ENCODE measurements around the gene CSTF1.
"Not testable (repeated sequence)": the region's sequence is repeated elsewhere in the genome, so short reads cannot be mapped to it uniquely, and the experiment has no call there.

The CSTF1 gene

GRCh38 chr20:56411287-56411686, 18.8 kb downstream of the CSTF1 start:
- not testable (repeated sequence) for DNase-seq

- no peak for DNase-seq
Measured at GRCh38 chr20:56411759-56412472, 19.5 kb downstream of the CSTF1 start, which contains the start of gene CASS4. Gene CASS4 (plus strand): TSS chr20:56412260. CDS start chr20:56412459, 199 bp downstream.

- DNase-seq, result no peak
Measured at GRCh38 chr20:56412473-56412790, 20.0 kb downstream of the CSTF1 start.

- DNase-seq, result no peak
Measured at GRCh38 chr20:56412949-56413348, 20.5 kb downstream of the CSTF1 start.

GRCh38 chr20:56414842-56415765, 22.7 kb downstream of the CSTF1 start:
- DNase-seq, result no peak

GRCh38 chr20:56417402-56417801, 25.0 kb downstream of the CSTF1 start:
- DNase-seq, result no peak

- DNase-seq, result no peak
Measured at GRCh38 chr20:56417911-56418310, 25.5 kb downstream of the CSTF1 start.

GRCh38 chr20:56418385-56418861, 26.0 kb downstream of the CSTF1 start:
- DNase-seq, result no peak

- no peak for DNase-seq
Measured at GRCh38 chr20:56420028-56420427, 27.6 kb downstream of the CSTF1 start.

- no peak for DNase-seq
Measured at GRCh38 chr20:56420940-56421688, 28.7 kb downstream of the CSTF1 start.

GRCh38 chr20:56422076-56422823, 29.8 kb downstream of the CSTF1 start:
- no peak for DNase-seq

GRCh38 chr20:56422824-56423189, 30.4 kb downstream of the CSTF1 start:
- DNase-seq, result no peak

GRCh38 chr20:56423211-56423610, 30.8 kb downstream of the CSTF1 start:
- DNase-seq, result no peak

GRCh38 chr20:56423886-56424285, 31.4 kb downstream of the CSTF1 start:
- DNase-seq, result no peak

- no peak for DNase-seq
Measured at GRCh38 chr20:56424931-56425330, 32.5 kb downstream of the CSTF1 start.

GRCh38 chr20:56426026-56426425, 33.6 kb downstream of the CSTF1 start:
- DNase-seq, result no peak

- no peak for DNase-seq
Measured at GRCh38 chr20:56426926-56427325, 34.5 kb downstream of the CSTF1 start.

- no peak for DNase-seq
Measured at GRCh38 chr20:56427797-56428196, 35.4 kb downstream of the CSTF1 start.

- no peak for DNase-seq
Measured at GRCh38 chr20:56428410-56428809, 36.0 kb downstream of the CSTF1 start.

- DNase-seq, result no peak
Measured at GRCh38 chr20:56428881-56429280, 36.4 kb downstream of the CSTF1 start.

GRCh38 chr20:56429502-56429901, 37.1 kb downstream of the CSTF1 start:
- DNase-seq, result no peak

- no peak for DNase-seq
Measured at GRCh38 chr20:56429941-56430340, 37.5 kb downstream of the CSTF1 start.

- DNase-seq, result no peak
Measured at GRCh38 chr20:56430461-56430860, 38.0 kb downstream of the CSTF1 start.

Data from NCI-H446 treated with DMSO at 0.1 percent for 48 hours (cell line).